BJ (cell line): ENCODE measurements around the gene OIP5. TPM values are rescaled to one million over a fixed set of nuclear protein-coding genes. Genes with fewer than 3 reads are reported as not detected.

ENCODE experiments used
- CTCF ChIA-PET: fragments of 350-600 bp; formaldehyde crosslinking; extraction: SDS; loops from one replicate; lab custom pipeline; 2021; ENCODE audit warnings: antibody characterized with exemption, inconsistent platforms; lab: Yijun Ruan, JAX
- POLR2A ChIA-PET: fragments of 300-600 bp; sonication (Branson Sonifier 250); formaldehyde crosslinking; extraction: SDS; loops from one replicate; lab custom pipeline; 2021; ENCODE audit warnings: antibody characterized with exemption; lab: Charles Lee
- DNase-seq: peaks from one replicate; pipeline ENCODE4 v3.0.0-alpha.2; 2011; ENCODE audit warnings: low read depth
- H3K27me3 ChIP-seq: 2 replicates; pipeline ENCODE4 v1.6.0; 2011; ENCODE audit warnings: low read length; ENCODE audit not compliant: control insufficient read depth, insufficient read depth
- H3K36me3 ChIP-seq: 2 replicates; pipeline ENCODE4 v1.5.1; 2011; ENCODE audit warnings: low read length; ENCODE audit not compliant: control insufficient read depth, insufficient read depth
- H3K4me3 ChIP-seq: 2 replicates; pipeline ENCODE4 v1.5.1; 2011; ENCODE audit warnings: low read depth, mild to moderate bottlenecking, control low read depth, low read length
- CTCF ChIP-seq: IDR thresholded peaks from 2 replicates; pipeline ENCODE4 v1.5.1; 2011; ENCODE audit warnings: low read depth, mild to moderate bottlenecking, control low read depth, inconsistent platforms, low read length, moderate library complexity; ENCODE audit not compliant: insufficient read depth
- polyA plus RNA-seq: library from polyadenylated mRNA; depleted of rRNA; stranded (reverse); fragments of >200 nt; gene quantifications from 2 replicates; pipeline ENCODE4 v1.2.3, GENCODE V29; 2011

The OIP5 gene
- polyA plus RNA-seq, 1 experiment, result 4.0 TPM

GRCh38 chr15:41350057-41350717, 17.8 kb upstream of the OIP5 start:
- H3K27me3 ChIP-seq, result no peaks in the 10 kb centered on the region
- no peak overlapping the region for H3K4me3 ChIP-seq
- ChIA-PET POLR2A (no interaction called here), CTCF (no interaction called here)
- TF ChIP-seq CTCF, result no peak
- no peaks in the 10 kb centered on the region; the same call in 1 of the 2 replicates for H3K36me3 ChIP-seq
- DNase-seq, result no peak

- CTCF ChIA-PET, result no interaction called here
- Histone ChIP-seq H3K36me3 (no peaks in the 10 kb centered on the region; the same call in 1 of the 2 replicates), H3K27me3 (no peaks in the 10 kb centered on the region), H3K4me3 (no peak overlapping the region)
- DNase-seq, result no peak
- POLR2A ChIA-PET, result no interaction called here
- no peak for TF ChIP-seq CTCF
Observed at GRCh38 chr15:41347236-41347635, 14.8 kb upstream of the OIP5 start.

GRCh38 chr15:41341519-41341918, 9.1 kb upstream of the OIP5 start:
- ChIA-PET POLR2A (no interaction called here), CTCF (no interaction called here)
- no peak for TF ChIP-seq CTCF
- H3K36me3 ChIP-seq, result no peaks in the 10 kb centered on the region
- no peaks in the 10 kb centered on the region for H3K27me3 ChIP-seq
- H3K4me3 ChIP-seq, result no peak overlapping the region
- DNase-seq, result no peak

GRCh38 chr15:41340189-41340695, 7.9 kb upstream of the OIP5 start:
- TF ChIP-seq CTCF, result no peak
- no peaks in the 10 kb centered on the region for H3K27me3 ChIP-seq
- CTCF ChIA-PET, result no interaction called here
- no peak overlapping the region for H3K4me3 ChIP-seq
- no peak for DNase-seq
- no peaks in the 10 kb centered on the region for H3K36me3 ChIP-seq
- POLR2A ChIA-PET, result no interaction called here

- DNase-seq, result no peak
- ChIA-PET CTCF (no interaction called here), POLR2A (no interaction called here)
- no peaks in the 10 kb centered on the region for H3K36me3 ChIP-seq
- H3K4me3 ChIP-seq, result no peak overlapping the region
- H3K27me3 ChIP-seq, result no peaks in the 10 kb centered on the region
- TF ChIP-seq CTCF, result no peak
Observed at GRCh38 chr15:41337631-41338522, 5.5 kb upstream of the OIP5 start.
